ENCODE results near the gene HOXC13. TPM values are rescaled to one million over a fixed set of nuclear protein-coding genes. Genes with fewer than 3 reads are reported as not detected.

The HOXC13 gene
- total and polyA plus RNA-seq, 2 donors (not counting 1 experiment from before 2014, with no cell fraction given): not detected

GRCh38 chr12:53981634-53982565 is 43.3 kb downstream of the HOXC13 start:
- no peaks in the 10 kb centered on the region for H4K20me1 ChIP-seq (ENCODE audit: control insufficient read depth, extremely low read depth, insufficient read depth, low read length)
- no peak for DNase-seq (ENCODE audit: low read depth in 2 of 2)
- no peaks in the 10 kb centered on the region for H3K9me3 ChIP-seq (ENCODE audit: control insufficient read depth, insufficient read depth, low read depth, low read length)
- H3K36me3 ChIP-seq (ENCODE audit: control insufficient read depth, insufficient read depth, low read length): no peaks in the 10 kb centered on the region
- H3K4me1 ChIP-seq (ENCODE audit: control insufficient read depth, extremely low read depth, insufficient read depth, low read length): no peaks in the 10 kb centered on the region
- peak; percentile 67 for TF ChIP-seq EZH2 (IDR thresholded peaks at IDR 0.05; ENCODE audit: low read length, missing control alignments)
- TF ChIP-seq CTCF (conservative IDR thresholded peaks at IDR 0.05 in 1 of 2, IDR thresholded peaks at IDR 0.05 in 1 of 2; ENCODE audit: low read depth in 1 of 2, low read length in 2 of 2): no peak
- no peak overlapping the region for H3K4me2 ChIP-seq (ENCODE audit: extremely low read depth, insufficient read depth, low read length)
- H3K79me2 ChIP-seq (ENCODE audit: control insufficient read depth, insufficient read depth, low read length): no peaks in the 10 kb centered on the region
- no peak overlapping the region for H3K27ac ChIP-seq (ENCODE audit: insufficient read depth, low read length)
- H3K4me3 ChIP-seq (replicated peaks in 1 of 4; ENCODE audit: control extremely low read depth in 1 of 4, insufficient read depth in 1 of 4, low read depth in 3 of 4, low read length in 4 of 4): no peak overlapping the region
- H3K9ac ChIP-seq (ENCODE audit: insufficient read depth, low read length): no peak overlapping the region
- H3K27me3 ChIP-seq (ENCODE audit: control insufficient read depth, insufficient read depth, low read length): peaks cover 91% of the 10 kb centered on the region
- no peak overlapping the region for H2AFZ ChIP-seq (ENCODE audit: low read length)

- TF ChIP-seq CTCF (conservative IDR thresholded peaks at IDR 0.05 in 1 of 2, IDR thresholded peaks at IDR 0.05 in 1 of 2; ENCODE audit: low read depth in 1 of 2, low read length in 2 of 2) (no peak), EZH2 (IDR thresholded peaks at IDR 0.05; ENCODE audit: low read length, missing control alignments) (no peak)
- Histone ChIP-seq H3K4me2 (ENCODE audit: extremely low read depth, insufficient read depth, low read length) (no peak overlapping the region), H3K4me1 (ENCODE audit: control insufficient read depth, extremely low read depth, insufficient read depth, low read length) (no peaks in the 10 kb centered on the region), H3K9ac (ENCODE audit: insufficient read depth, low read length) (no peak overlapping the region), H3K9me3 (ENCODE audit: control insufficient read depth, insufficient read depth, low read depth, low read length) (no peaks in the 10 kb centered on the region), H3K36me3 (ENCODE audit: control insufficient read depth, insufficient read depth, low read length) (no peaks in the 10 kb centered on the region), H3K27ac (ENCODE audit: insufficient read depth, low read length) (no peak overlapping the region), H4K20me1 (ENCODE audit: control insufficient read depth, extremely low read depth, insufficient read depth, low read length) (no peaks in the 10 kb centered on the region), H3K27me3 (ENCODE audit: control insufficient read depth, insufficient read depth, low read length) (peaks cover 92% of the 10 kb centered on the region), H3K79me2 (ENCODE audit: control insufficient read depth, insufficient read depth, low read length) (no peaks in the 10 kb centered on the region), H2AFZ (ENCODE audit: low read length) (no peak overlapping the region), H3K4me3 (replicated peaks in 1 of 4; ENCODE audit: control extremely low read depth in 1 of 4, insufficient read depth in 1 of 4, low read depth in 3 of 4, low read length in 4 of 4) (no peak overlapping the region)
- no peak for DNase-seq (ENCODE audit: low read depth in 2 of 2)
Measured at GRCh38 chr12:53982648-53983567, 44.3 kb downstream of the HOXC13 start.

- TF ChIP-seq CTCF (conservative IDR thresholded peaks at IDR 0.05 in 1 of 2, IDR thresholded peaks at IDR 0.05 in 1 of 2; ENCODE audit: low read depth in 1 of 2, low read length in 2 of 2) (no peak), EZH2 (IDR thresholded peaks at IDR 0.05; ENCODE audit: low read length, missing control alignments) (peak; percentile 96)
- no peak overlapping the region for H2AFZ ChIP-seq (ENCODE audit: low read length)
- H4K20me1 ChIP-seq (ENCODE audit: control insufficient read depth, extremely low read depth, insufficient read depth, low read length): no peaks in the 10 kb centered on the region
- H3K79me2 ChIP-seq (ENCODE audit: control insufficient read depth, insufficient read depth, low read length): no peaks in the 10 kb centered on the region
- peaks cover 91% of the 10 kb centered on the region for H3K27me3 ChIP-seq (ENCODE audit: control insufficient read depth, insufficient read depth, low read length)
- H3K27ac ChIP-seq (ENCODE audit: insufficient read depth, low read length): no peak overlapping the region
- no peak overlapping the region for H3K4me3 ChIP-seq (replicated peaks in 1 of 4; ENCODE audit: control extremely low read depth in 1 of 4, insufficient read depth in 1 of 4, low read depth in 3 of 4, low read length in 4 of 4)
- no peak overlapping the region for H3K4me2 ChIP-seq (ENCODE audit: extremely low read depth, insufficient read depth, low read length)
- no peak overlapping the region for H3K9ac ChIP-seq (ENCODE audit: insufficient read depth, low read length)
- no peaks in the 10 kb centered on the region for H3K36me3 ChIP-seq (ENCODE audit: control insufficient read depth, insufficient read depth, low read length)
- no peak for DNase-seq (ENCODE audit: low read depth in 2 of 2)
- no peaks in the 10 kb centered on the region for H3K4me1 ChIP-seq (ENCODE audit: control insufficient read depth, extremely low read depth, insufficient read depth, low read length)
- no peaks in the 10 kb centered on the region for H3K9me3 ChIP-seq (ENCODE audit: control insufficient read depth, insufficient read depth, low read depth, low read length)
Measured at GRCh38 chr12:53983568-53983949, 44.9 kb downstream of the HOXC13 start.

All from fibroblast of lung (primary cell).